Smooth muscle cell (in vitro differentiated cells): ENCODE results near the gene CWC27. TPM values are rescaled to one million over a fixed set of nuclear protein-coding genes. Genes with fewer than 3 reads are reported as not detected.

Experiments
- DNase-seq: peaks from one replicate; lab custom pipeline; 2025; ENCODE audit not compliant: unreplicated experiment; lab: John Stamatoyannopoulos, UW
- H2AFZ ChIP-seq: fragments of 200-600 bp; sonication (generic); 2 replicates; pipeline ENCODE4 v1.6.0; 2016; ENCODE audit warnings: antibody characterized with exemption, low read depth, mild to moderate bottlenecking
- H3F3A ChIP-seq: fragments of 200-600 bp; sonication (generic); 2 replicates; pipeline ENCODE4 v1.6.0; 2017; ENCODE audit warnings: antibody characterized with exemption, low read depth
- H3K27ac ChIP-seq: fragments of 200-600 bp; sonication (generic); 2 replicates; pipeline ENCODE4 v1.5.1; 2016; ENCODE audit warnings: low read depth, mild to moderate bottlenecking
- H3K27me3 ChIP-seq: fragments of 200-600 bp; sonication (generic); 2 replicates; pipeline ENCODE4 v1.6.1; 2016; ENCODE audit warnings: low read depth, mild to moderate bottlenecking
- H3K36me3 ChIP-seq: fragments of 200-600 bp; sonication (generic); 2 replicates; pipeline ENCODE4 v1.5.1; 2016; ENCODE audit warnings: low read depth
- H3K4me1 ChIP-seq: fragments of 200-600 bp; sonication (generic); 2 replicates; pipeline ENCODE4 v1.5.1; 2016; ENCODE audit warnings: low read depth
- H3K4me2 ChIP-seq: fragments of 200-600 bp; sonication (generic); 2 replicates; pipeline ENCODE4 v1.6.0; 2016; ENCODE audit warnings: mild to moderate bottlenecking
- H3K4me3 ChIP-seq: fragments of 200-600 bp; sonication (generic); 2 replicates; pipeline ENCODE4 v1.5.1; 2016; ENCODE audit warnings: mild to moderate bottlenecking
- H3K79me2 ChIP-seq: fragments of 200-600 bp; sonication (generic); 2 replicates; pipeline ENCODE4 v1.6.0; 2016; ENCODE audit warnings: low read depth, mild to moderate bottlenecking
- H3K9ac ChIP-seq: fragments of 200-600 bp; sonication (generic); 2 replicates; pipeline ENCODE4 v1.6.0; 2016; ENCODE audit warnings: low read depth
- H3K9me3 ChIP-seq: fragments of 200-600 bp; sonication (generic); replicated peaks from 2 replicates; pipeline ENCODE4 v1.5.1; 2016; ENCODE audit warnings: low read depth
- H4K20me1 ChIP-seq: fragments of 200-600 bp; sonication (generic); 2 replicates; pipeline ENCODE4 v1.6.0; 2016; ENCODE audit warnings: low read depth
- WGBS: methylation state at CpG from one replicate; pipeline ENCODE4 v1.1.7; 2016; ENCODE audit warnings: low lambda C conversion rate; 5-methylcytosine and 5-hydroxymethylcytosine counted together
- polyA plus RNA-seq: library from polyadenylated mRNA; unstranded; fragments of >200 nt; fragmentation: Nextera tagmentation; extraction: Ambion mirVana; gene quantifications from 2 replicates; pipeline ENCODE4 v1.2.1, GENCODE V29; 2016
- total RNA-seq: library from RNA; depleted of rRNA; stranded (reverse); fragments of >200 nt; gene quantifications from 2 replicates; pipeline ENCODE4 v1.2.3, GENCODE V29; 2014
- TF ChIP-seq, protein P1 (sequence below): fragments of 200-600 bp; sonication (generic); IDR thresholded peaks from 2 replicates; pipeline ENCODE4 v1.5.1; 2017; ENCODE audit warnings: borderline replicate concordance, mild to moderate bottlenecking, antibody characterized with exemption; ENCODE audit not compliant: insufficient read depth, poor library complexity, severe bottlenecking

Gene CWC27
- total and polyA plus RNA-seq, 2 experiments from 2014 or later = 34.6 to 40.8 TPM

DNA sequence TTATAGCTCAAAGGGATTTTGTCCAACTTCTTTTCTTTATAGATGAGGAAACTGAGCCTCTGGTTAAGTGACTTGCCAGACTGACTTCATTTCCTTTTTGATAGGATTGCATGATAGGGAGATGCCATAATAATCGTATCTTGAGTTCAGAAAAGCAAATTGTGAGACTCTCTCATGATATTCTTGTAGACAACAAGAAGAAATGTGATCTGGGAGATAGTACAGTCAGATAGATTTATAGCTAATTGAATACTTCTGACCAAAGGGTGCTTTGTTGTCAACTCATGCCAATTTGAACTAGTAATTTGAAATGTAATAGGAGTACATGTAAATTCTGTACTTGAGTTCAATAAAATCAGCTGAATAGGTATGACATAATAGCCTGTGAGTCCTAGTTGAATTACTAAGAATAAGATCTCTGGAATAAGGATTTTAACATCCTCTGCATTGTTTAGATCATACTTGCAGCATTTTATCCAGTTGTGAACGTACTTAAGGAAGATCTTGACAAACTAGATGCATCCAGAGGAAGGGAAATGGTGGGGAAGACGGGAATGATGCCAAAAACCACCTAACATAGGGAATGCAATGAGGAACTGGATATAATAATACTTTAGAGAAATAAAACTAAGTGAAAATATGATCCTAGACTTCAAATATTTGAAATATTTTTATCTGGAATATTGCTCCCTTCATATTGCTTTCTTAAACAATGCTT, 25.5 kb downstream of the CWC27 start:
- H4K20me1 ChIP-seq = no peaks in the 10 kb centered on the region
- no peak overlapping the region for H3K4me3 ChIP-seq
- no peaks in the 10 kb centered on the region for H3K79me2 ChIP-seq
- H2AFZ ChIP-seq = no peak overlapping the region
- H3K9ac ChIP-seq = no peak overlapping the region
- no peak for DNase-seq
- no peaks in the 10 kb centered on the region for H3F3A ChIP-seq
- no peaks in the 10 kb centered on the region for H3K9me3 ChIP-seq
- WGBS = 87% methylated on average over 3 of the region's 3 CpGs
- TF ChIP-seq, protein P1, sequence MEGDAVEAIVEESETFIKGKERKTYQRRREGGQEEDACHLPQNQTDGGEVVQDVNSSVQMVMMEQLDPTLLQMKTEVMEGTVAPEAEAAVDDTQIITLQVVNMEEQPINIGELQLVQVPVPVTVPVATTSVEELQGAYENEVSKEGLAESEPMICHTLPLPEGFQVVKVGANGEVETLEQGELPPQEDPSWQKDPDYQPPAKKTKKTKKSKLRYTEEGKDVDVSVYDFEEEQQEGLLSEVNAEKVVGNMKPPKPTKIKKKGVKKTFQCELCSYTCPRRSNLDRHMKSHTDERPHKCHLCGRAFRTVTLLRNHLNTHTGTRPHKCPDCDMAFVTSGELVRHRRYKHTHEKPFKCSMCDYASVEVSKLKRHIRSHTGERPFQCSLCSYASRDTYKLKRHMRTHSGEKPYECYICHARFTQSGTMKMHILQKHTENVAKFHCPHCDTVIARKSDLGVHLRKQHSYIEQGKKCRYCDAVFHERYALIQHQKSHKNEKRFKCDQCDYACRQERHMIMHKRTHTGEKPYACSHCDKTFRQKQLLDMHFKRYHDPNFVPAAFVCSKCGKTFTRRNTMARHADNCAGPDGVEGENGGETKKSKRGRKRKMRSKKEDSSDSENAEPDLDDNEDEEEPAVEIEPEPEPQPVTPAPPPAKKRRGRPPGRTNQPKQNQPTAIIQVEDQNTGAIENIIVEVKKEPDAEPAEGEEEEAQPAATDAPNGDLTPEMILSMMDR = no peak
- no peaks in the 10 kb centered on the region for H3K4me1 ChIP-seq
- no peak overlapping the region for H3K27ac ChIP-seq
- no peaks in the 10 kb centered on the region for H3K27me3 ChIP-seq
- no peaks in the 10 kb centered on the region for H3K36me3 ChIP-seq
- no peak overlapping the region for H3K4me2 ChIP-seq

DNA sequence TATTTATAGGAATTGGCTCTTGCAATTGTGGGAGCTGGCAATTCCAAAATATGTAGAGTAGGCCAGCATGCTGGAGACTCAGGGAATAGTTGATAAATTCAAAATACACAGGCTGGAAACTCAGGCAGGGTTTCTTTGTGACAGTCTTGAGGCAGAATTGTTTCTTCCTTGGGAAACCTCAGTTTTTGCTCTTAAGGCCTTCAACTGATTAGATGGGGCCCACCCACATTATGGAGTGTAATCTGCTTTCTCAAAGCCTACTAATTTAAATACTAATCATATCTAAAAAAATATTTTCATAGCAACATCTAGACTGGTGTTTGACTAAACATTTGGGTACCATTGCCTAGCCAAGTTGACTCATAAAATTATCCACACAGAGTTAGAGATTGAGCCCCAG, 27.6 kb downstream of the CWC27 start:
- H2AFZ ChIP-seq = no peak overlapping the region
- H3F3A ChIP-seq = no peaks in the 10 kb centered on the region
- H3K36me3 ChIP-seq = no peaks in the 10 kb centered on the region
- no peak overlapping the region for H3K4me3 ChIP-seq
- H3K4me2 ChIP-seq = no peak overlapping the region
- no peaks in the 10 kb centered on the region for H3K79me2 ChIP-seq
- DNase-seq = no peak
- no peaks in the 10 kb centered on the region for H4K20me1 ChIP-seq
- no peaks in the 10 kb centered on the region for H3K9me3 ChIP-seq
- no peaks in the 10 kb centered on the region for H3K4me1 ChIP-seq
- TF ChIP-seq, protein P1 = no peak
- no peaks in the 10 kb centered on the region for H3K27me3 ChIP-seq
- H3K27ac ChIP-seq = no peak overlapping the region
- H3K9ac ChIP-seq = no peak overlapping the region

DNA sequence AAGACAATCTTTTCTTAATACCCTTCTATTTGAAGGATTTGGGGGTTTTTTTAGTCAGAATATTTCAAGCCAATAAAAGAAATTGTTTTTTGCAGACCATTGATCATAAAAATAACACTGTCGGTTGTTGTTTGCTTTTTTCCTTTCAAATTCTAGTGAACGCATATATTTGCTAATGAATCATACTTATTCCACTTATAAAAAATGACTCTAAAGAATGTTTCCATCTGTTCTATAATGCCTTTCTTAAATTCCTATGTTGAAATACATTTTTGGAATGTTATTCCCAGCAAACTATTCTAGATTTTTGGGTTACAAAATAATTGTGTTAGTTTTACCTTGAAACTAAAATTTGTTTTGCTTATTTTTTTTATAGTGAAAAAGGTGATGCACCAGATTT, 32.2 kb downstream of the CWC27 start:
- TF ChIP-seq, protein P1 = no peak
- no peaks in the 10 kb centered on the region for H3K9me3 ChIP-seq
- no peaks in the 10 kb centered on the region for H3K4me1 ChIP-seq
- H3K4me3 ChIP-seq = no peak overlapping the region
- no peak overlapping the region for H2AFZ ChIP-seq
- H3K79me2 ChIP-seq = no peaks in the 10 kb centered on the region
- WGBS = 95% methylated on average over 2 of the region's 2 CpGs
- H3K9ac ChIP-seq = no peak overlapping the region
- H3F3A ChIP-seq = no peaks in the 10 kb centered on the region
- H3K36me3 ChIP-seq = peaks cover 3% of the 10 kb centered on the region
- DNase-seq = no peak
- H4K20me1 ChIP-seq = no peaks in the 10 kb centered on the region
- no peaks in the 10 kb centered on the region for H3K27me3 ChIP-seq
- H3K27ac ChIP-seq = no peak overlapping the region
- H3K4me2 ChIP-seq = no peak overlapping the region

DNA sequence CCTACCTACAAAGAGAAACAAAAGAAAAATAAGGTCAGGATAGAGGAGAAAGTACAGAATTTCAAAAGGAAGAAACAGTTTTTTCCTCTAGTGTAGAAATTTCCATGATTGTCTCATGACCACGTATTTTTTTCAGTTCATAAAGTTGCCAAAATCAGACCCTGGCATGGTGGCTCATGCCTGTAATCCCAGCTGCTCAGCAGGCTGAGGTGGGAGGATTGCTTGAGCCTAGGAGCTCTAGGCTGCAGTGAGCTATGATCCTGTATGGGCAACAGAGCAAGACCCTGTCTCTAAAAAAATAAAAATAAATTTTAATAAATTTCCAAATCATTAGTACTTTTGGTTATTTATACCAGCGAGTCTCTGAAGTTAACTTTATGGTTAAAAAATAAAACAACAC, 37.8 kb downstream of the CWC27 start:
- Histone ChIP-seq H3K27ac (no peak overlapping the region), H3K79me2 (no peaks in the 10 kb centered on the region), H3K27me3 (no peaks in the 10 kb centered on the region), H3K4me1 (no peaks in the 10 kb centered on the region), H4K20me1 (no peaks in the 10 kb centered on the region), H2AFZ (no peak overlapping the region), H3K4me2 (no peak overlapping the region), H3K4me3 (no peak overlapping the region), H3F3A (no peaks in the 10 kb centered on the region), H3K9ac (no peak overlapping the region), H3K36me3 (peaks cover 3% of the 10 kb centered on the region), H3K9me3 (no peaks in the 10 kb centered on the region)
- TF ChIP-seq, protein P1 = no peak
- 85% methylated on average over 2 of the region's 2 CpGs for WGBS
- no peak for DNase-seq
